Measurements from ENCODE around the gene DOCK10. TPM values are rescaled to one million over a fixed set of nuclear protein-coding genes. Genes with fewer than 3 reads are reported as not detected.

The DOCK10 gene
- total and polyA plus RNA-seq, 2 donors (not counting 3 experiments of a cell fraction or from before 2014, with no cell fraction given), result 5.8 to 23.0 TPM

Small RNAs within 50 kb of the gene (microRNA-seq; reads per million reads assigned to microRNA genes)
- gene MIR4439 (ENCODE audit: borderline number of aligned reads, borderline replicate concordance), result not detected

Small RNAs within 50 kb of the gene (small RNA-seq; reads per million reads assigned to genes)
- gene MIR4439 (ENCODE audit: insufficient read depth, insufficient read length, low read depth, low replicate concordance), result not detected
